Ishikawa (cell line): Measurements from ENCODE around the gene LYSMD2.

Experiments used
- CEBPB ChIP-seq: IDR thresholded peaks from 2 replicates; pipeline ENCODE4 v1.6.1; 2012
- CREB1 ChIP-seq: IDR thresholded peaks from 2 replicates; pipeline ENCODE4 v1.6.1; 2012; ENCODE audit warnings: low read depth
- EGR1 ChIP-seq: IDR thresholded peaks from 2 replicates; pipeline ENCODE4 v1.6.1; 2012
- EP300 ChIP-seq: IDR thresholded peaks from 2 replicates; pipeline ENCODE4 v1.6.1; 2012; ENCODE audit warnings: borderline replicate concordance
- FOXM1 ChIP-seq: IDR thresholded peaks from 2 replicates; pipeline ENCODE4 v1.6.1; 2012; ENCODE audit warnings: low read depth, borderline replicate concordance
- NFIC ChIP-seq: IDR thresholded peaks from 2 replicates; pipeline ENCODE4 v1.6.1; 2012
- RAD21 ChIP-seq: IDR thresholded peaks from 2 replicates; pipeline ENCODE4 v1.6.1; 2012; ENCODE audit warnings: low read depth
- TAF1 ChIP-seq: IDR thresholded peaks from 2 replicates; pipeline ENCODE4 v1.6.1; 2012; ENCODE audit warnings: low read depth, mild to moderate bottlenecking
- TCF12 ChIP-seq: IDR thresholded peaks from 2 replicates; pipeline ENCODE4 v1.6.1; 2012; ENCODE audit warnings: low read depth
- TEAD4 ChIP-seq: IDR thresholded peaks from 2 replicates; pipeline ENCODE4 v1.6.1; 2012
- USF1 ChIP-seq: IDR thresholded peaks from 2 replicates; pipeline ENCODE4 v1.6.1; 2012
- YY1 ChIP-seq: IDR thresholded peaks from 2 replicates; pipeline ENCODE4 v1.6.1; 2012; ENCODE audit warnings: low read depth
- ZBTB7A ChIP-seq: IDR thresholded peaks from 2 replicates; pipeline ENCODE4 v1.6.1; 2012; ENCODE audit warnings: low read depth
- TF ChIP-seq, protein P1 (sequence below): IDR thresholded peaks from 2 replicates; pipeline ENCODE4 v1.6.1; 2012; ENCODE audit warnings: low read depth, mild to moderate bottlenecking
- TF ChIP-seq, protein P2 (sequence below): IDR thresholded peaks from 2 replicates; pipeline ENCODE4 v1.6.1; 2012

LYSMD2 gene

GRCh38 chr15:51766341-51766740 is 28.9 kb upstream of the LYSMD2 start:
- TF ChIP-seq TEAD4 (no peak), TAF1 (no peak), TCF12 (no peak), CREB1 (no peak), EP300 (no peak), ZBTB7A (no peak), YY1 (no peak), RAD21 (no peak), FOXM1 (no peak), USF1 (no peak), EGR1 (no peak), NFIC (no peak)
- TF ChIP-seq, protein P1, sequence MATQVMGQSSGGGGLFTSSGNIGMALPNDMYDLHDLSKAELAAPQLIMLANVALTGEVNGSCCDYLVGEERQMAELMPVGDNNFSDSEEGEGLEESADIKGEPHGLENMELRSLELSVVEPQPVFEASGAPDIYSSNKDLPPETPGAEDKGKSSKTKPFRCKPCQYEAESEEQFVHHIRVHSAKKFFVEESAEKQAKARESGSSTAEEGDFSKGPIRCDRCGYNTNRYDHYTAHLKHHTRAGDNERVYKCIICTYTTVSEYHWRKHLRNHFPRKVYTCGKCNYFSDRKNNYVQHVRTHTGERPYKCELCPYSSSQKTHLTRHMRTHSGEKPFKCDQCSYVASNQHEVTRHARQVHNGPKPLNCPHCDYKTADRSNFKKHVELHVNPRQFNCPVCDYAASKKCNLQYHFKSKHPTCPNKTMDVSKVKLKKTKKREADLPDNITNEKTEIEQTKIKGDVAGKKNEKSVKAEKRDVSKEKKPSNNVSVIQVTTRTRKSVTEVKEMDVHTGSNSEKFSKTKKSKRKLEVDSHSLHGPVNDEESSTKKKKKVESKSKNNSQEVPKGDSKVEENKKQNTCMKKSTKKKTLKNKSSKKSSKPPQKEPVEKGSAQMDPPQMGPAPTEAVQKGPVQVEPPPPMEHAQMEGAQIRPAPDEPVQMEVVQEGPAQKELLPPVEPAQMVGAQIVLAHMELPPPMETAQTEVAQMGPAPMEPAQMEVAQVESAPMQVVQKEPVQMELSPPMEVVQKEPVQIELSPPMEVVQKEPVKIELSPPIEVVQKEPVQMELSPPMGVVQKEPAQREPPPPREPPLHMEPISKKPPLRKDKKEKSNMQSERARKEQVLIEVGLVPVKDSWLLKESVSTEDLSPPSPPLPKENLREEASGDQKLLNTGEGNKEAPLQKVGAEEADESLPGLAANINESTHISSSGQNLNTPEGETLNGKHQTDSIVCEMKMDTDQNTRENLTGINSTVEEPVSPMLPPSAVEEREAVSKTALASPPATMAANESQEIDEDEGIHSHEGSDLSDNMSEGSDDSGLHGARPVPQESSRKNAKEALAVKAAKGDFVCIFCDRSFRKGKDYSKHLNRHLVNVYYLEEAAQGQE: no peak
- TF ChIP-seq, protein P2, sequence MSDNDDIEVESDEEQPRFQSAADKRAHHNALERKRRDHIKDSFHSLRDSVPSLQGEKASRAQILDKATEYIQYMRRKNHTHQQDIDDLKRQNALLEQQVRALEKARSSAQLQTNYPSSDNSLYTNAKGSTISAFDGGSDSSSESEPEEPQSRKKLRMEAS: no peak

DNA sequence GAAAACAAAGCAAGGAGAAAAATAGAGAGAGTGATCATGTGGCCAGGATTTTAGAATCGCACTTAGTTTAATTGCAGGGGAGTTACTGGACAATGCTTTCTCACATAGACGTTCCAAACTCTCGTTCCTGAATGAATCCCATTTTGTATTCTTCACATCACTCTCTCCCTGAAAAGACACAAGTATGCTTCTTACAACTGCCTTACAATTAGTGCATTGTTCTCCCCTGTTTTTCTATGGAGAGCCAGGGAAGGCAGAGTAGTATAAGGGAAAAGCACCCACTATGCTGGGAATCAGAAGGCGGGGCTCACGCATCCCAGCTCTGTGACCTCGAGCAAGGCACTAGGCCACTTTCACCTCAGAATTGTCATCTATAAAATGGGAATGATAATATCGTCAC is 28.3 kb upstream of the LYSMD2 start:
- TF ChIP-seq FOXM1 (no peak), EGR1 (no peak), NFIC (no peak), USF1 (no peak), TEAD4 (no peak), ZBTB7A (no peak), TCF12 (no peak), TAF1 (no peak)
- TF ChIP-seq, protein P1: no peak
- TF ChIP-seq, protein P2: no peak

GRCh38 chr15:51760805-51761204 is 23.4 kb upstream of the LYSMD2 start:
- TF ChIP-seq CEBPB (no peak), ZBTB7A (no peak), FOXM1 (no peak), NFIC (no peak), YY1 (no peak), TEAD4 (no peak)
- TF ChIP-seq, protein P1: no peak

- TF ChIP-seq RAD21 (no peak), NFIC (0 out of 2 replicates have a peak, but pooled peaks have one; percentile 9)
Observed at GRCh38 chr15:51759557-51760070, 22.2 kb upstream of the LYSMD2 start.

GRCh38 chr15:51758645-51759044 is 21.2 kb upstream of the LYSMD2 start:
- TF ChIP-seq NFIC (no peak), EGR1 (no peak), USF1 (no peak), TEAD4 (no peak), TAF1 (no peak), FOXM1 (no peak), CEBPB (no peak), CREB1 (no peak), ZBTB7A (no peak), TCF12 (no peak), EP300 (no peak), RAD21 (no peak), YY1 (no peak)
- TF ChIP-seq, protein P1: no peak
- TF ChIP-seq, protein P2: no peak
